ENCODE measurements around the gene KIF16B.

GRCh38 chr20:16392346-16392745 lies 180.9 kb downstream of the KIF16B start:
- TF ChIP-seq, protein P1, sequence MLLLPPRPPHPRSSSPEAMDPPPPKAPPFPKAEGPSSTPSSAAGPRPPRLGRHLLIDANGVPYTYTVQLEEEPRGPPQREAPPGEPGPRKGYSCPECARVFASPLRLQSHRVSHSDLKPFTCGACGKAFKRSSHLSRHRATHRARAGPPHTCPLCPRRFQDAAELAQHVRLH (tag by site-specific recombination; IDR thresholded peaks at IDR 0.05) = no peak
- TF ChIP-seq, protein P2, sequence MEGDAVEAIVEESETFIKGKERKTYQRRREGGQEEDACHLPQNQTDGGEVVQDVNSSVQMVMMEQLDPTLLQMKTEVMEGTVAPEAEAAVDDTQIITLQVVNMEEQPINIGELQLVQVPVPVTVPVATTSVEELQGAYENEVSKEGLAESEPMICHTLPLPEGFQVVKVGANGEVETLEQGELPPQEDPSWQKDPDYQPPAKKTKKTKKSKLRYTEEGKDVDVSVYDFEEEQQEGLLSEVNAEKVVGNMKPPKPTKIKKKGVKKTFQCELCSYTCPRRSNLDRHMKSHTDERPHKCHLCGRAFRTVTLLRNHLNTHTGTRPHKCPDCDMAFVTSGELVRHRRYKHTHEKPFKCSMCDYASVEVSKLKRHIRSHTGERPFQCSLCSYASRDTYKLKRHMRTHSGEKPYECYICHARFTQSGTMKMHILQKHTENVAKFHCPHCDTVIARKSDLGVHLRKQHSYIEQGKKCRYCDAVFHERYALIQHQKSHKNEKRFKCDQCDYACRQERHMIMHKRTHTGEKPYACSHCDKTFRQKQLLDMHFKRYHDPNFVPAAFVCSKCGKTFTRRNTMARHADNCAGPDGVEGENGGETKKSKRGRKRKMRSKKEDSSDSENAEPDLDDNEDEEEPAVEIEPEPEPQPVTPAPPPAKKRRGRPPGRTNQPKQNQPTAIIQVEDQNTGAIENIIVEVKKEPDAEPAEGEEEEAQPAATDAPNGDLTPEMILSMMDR (tag by site-specific recombination; IDR thresholded peaks at IDR 0.05) = no peak
- TF ChIP-seq ZBTB20 (tag by site-specific recombination; IDR thresholded peaks at IDR 0.05) (no peak), ZNF311 (tag by site-specific recombination; IDR thresholded peaks at IDR 0.05; ENCODE audit: borderline replicate concordance) (no peak), KLF7 (tag by site-specific recombination; IDR thresholded peaks at IDR 0.05; ENCODE audit: borderline replicate concordance) (no peak), ATF2 (tag by site-specific recombination; IDR thresholded peaks at IDR 0.05; ENCODE audit: low read depth) (no peak), ZSCAN30 (tag by site-specific recombination; IDR thresholded peaks at IDR 0.05) (no peak), ZNF596 (tag by site-specific recombination; IDR thresholded peaks at IDR 0.05) (no peak), HIC1 (tag by site-specific recombination; IDR thresholded peaks at IDR 0.05) (no peak), ZNF785 (tag by site-specific recombination; IDR thresholded peaks at IDR 0.05) (no peak), ZNF768 (tag by site-specific recombination; IDR thresholded peaks at IDR 0.05) (no peak), ZNF37A (tag by site-specific recombination; IDR thresholded peaks at IDR 0.05) (no peak), PRDM2 (tag by site-specific recombination; IDR thresholded peaks at IDR 0.05; ENCODE audit: borderline replicate concordance) (no peak), ZNF214 (tag by site-specific recombination; IDR thresholded peaks at IDR 0.05; ENCODE audit: borderline replicate concordance) (no peak)

Data from HEK293 (cell line).